GM12801 (cell line): ENCODE measurements around the gene OTX1.

Experiments used
- CTCF ChIP-seq: IDR thresholded peaks from one replicate; pipeline ENCODE4 v1.5.1; 2011; ENCODE audit warnings: control low read depth; ENCODE audit not compliant: insufficient read length; ENCODE audit errors: extremely low read depth

Gene OTX1

GRCh38 chr2:63086687-63087086 is 36.1 kb downstream of the OTX1 start:
- TF ChIP-seq CTCF: no peak

- TF ChIP-seq CTCF: no peak
Measured at GRCh38 chr2:63092401-63092800, 41.8 kb downstream of the OTX1 start.

GRCh38 chr2:63092857-63093256 is 42.2 kb downstream of the OTX1 start:
- TF ChIP-seq CTCF: no peak

DNA sequence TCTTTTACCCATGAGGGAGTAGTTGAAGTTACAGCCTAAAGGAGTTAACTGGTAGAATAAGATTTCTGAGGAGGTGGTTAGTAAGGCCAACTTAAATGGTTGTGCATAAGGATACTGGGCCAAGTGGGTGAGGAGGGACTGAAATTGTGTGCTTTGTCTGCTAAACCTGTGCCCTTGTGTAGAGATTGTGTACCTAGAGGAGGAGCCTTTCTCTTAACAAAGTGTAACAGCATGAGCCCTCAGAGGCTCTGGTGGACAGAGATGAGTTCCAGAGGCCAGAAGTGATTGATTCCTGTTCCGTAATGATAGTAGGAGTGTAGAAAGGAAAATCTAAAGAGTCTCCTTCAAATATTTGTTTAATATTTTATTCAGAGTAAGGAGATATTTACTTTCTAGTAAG is 42.9 kb downstream of the OTX1 start:
- no peak for TF ChIP-seq CTCF

- TF ChIP-seq CTCF: no peak
Measured at GRCh38 chr2:63096491-63096890, 45.9 kb downstream of the OTX1 start.

DNA sequence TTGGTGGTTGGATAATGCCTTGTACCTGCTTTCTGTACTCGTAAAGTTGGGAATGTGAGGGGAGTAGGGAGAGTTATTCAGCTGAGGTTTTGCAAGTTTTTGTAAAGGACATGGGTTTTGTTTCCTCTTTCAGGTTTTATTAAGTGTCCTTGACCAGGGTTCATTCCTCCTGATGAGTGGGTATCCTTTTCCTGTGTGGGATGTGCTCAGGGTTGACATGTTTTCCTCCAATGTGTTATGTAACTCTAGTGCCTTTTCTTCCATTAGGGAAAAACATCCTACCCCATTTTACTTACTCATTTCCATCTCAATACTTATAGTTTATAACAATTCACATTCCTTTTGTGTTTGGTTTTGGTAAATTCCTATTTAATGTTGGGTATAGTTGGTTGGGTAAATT is 48.4 kb downstream of the OTX1 start:
- TF ChIP-seq CTCF: no peak

DNA sequence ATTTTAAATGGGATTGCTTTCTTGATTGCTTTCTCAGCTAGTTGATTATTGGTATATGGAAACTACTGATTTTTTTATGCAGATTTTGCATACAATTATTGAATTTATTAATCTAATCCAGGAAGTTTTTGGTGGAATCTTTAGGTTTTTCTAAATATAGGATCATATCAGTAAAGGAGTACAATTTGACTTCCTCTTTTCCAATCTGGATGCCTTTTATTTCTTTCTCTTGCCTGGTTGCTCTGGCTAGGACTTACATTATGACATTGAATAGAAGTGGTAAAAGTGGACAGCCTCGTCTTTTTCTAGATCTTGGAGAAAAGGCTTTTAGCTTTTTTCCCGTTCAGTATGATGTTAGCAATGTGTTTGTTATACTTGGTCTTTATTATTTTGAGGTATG is 51.3 kb downstream of the OTX1 start:
- TF ChIP-seq CTCF: no peak

DNA sequence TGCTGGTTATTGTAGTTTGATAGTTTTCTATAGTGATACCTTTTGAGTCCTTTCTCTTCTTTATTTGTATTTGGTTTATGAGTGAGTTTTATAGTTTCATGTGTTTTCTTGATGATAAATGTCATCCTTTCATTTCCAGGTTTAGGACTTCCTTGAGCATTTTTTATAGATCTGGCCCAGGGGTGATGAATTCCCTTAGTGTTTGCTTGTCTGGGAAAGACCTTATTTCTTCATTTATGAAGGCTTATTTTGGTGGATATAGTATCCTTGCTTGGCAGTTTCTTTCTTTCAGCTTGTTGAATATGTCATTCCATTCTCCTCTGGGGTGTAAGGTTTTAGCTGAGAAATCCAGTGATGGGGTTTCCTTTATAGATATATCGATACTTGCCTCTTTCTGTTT is 53.9 kb downstream of the OTX1 start:
- no peak for TF ChIP-seq CTCF
